ENCODE measurements around the gene UBXN4. TPM values are rescaled to one million over a fixed set of nuclear protein-coding genes. Genes with fewer than 3 reads are reported as not detected.

Gene UBXN4
- total RNA-seq, 4 donors from 2014 or later = 54.2 to 101 (median 61.3) TPM

GRCh38 chr2:135773917-135774316, 32.3 kb downstream of the UBXN4 start:
- peaks cover 0 to 93% (median 46%) of the 10 kb centered on the region in 4 donors for H3K36me3 ChIP-seq
- intact Hi-C loops (cut with DNase I; ENCODE audit: low total_unique reads) = no loop called here
- H3K27me3 ChIP-seq = no peaks in the 10 kb centered on the region
- TF ChIP-seq EP300 (IDR thresholded peaks at IDR 0.05; ENCODE audit: low read depth) = no peak
- TF ChIP-seq CTCF (IDR thresholded peaks at IDR 0.05) = no peak
- TF ChIP-seq POLR2A (IDR thresholded peaks at IDR 0.05) = no peak
- TF ChIP-seq POLR2AphosphoS5 (IDR thresholded peaks at IDR 0.05) = no peak
- H3K4me3 ChIP-seq = no peak overlapping the region
- in situ Hi-C loops (cut with MboI; ENCODE audit: low pct_ligation_motif_present in 1 of 4, low pct_unique_long_range_greater_than_20kb in 1 of 4, low sequenced_read_pairs in 3 of 4) = no loop called here
- H3K4me1 ChIP-seq = no peaks in the 10 kb centered on the region
- no peak for DNase-seq
- H3K9me3 ChIP-seq = no peaks in the 10 kb centered on the region
- no peak overlapping the region for H3K27ac ChIP-seq

- H3K27ac ChIP-seq = no peak overlapping the region
- peaks cover 0 to 89% (median 45%) of the 10 kb centered on the region in 4 donors for H3K36me3 ChIP-seq
- no peaks in the 10 kb centered on the region for H3K9me3 ChIP-seq
- H3K4me1 ChIP-seq = no peaks in the 10 kb centered on the region
- 0 to 48% methylated on average over 1 to 2 of the region's 2 CpGs for WGBS, 2 donors (ENCODE audit: low coverage in 1 of 2)
- in situ Hi-C loops (cut with MboI; ENCODE audit: low pct_ligation_motif_present in 1 of 4, low pct_unique_long_range_greater_than_20kb in 1 of 4, low sequenced_read_pairs in 3 of 4) (no loop called here), intact Hi-C loops (cut with DNase I; ENCODE audit: low total_unique reads) (no loop called here)
- DNase-seq = no peak
- H3K4me3 ChIP-seq = no peak overlapping the region
- no peaks in the 10 kb centered on the region for H3K27me3 ChIP-seq
- no peak for TF ChIP-seq POLR2AphosphoS5 (IDR thresholded peaks at IDR 0.05)
- TF ChIP-seq CTCF (IDR thresholded peaks at IDR 0.05) = no peak
- no peak for TF ChIP-seq EP300 (IDR thresholded peaks at IDR 0.05; ENCODE audit: low read depth)
- no peak for TF ChIP-seq POLR2A (IDR thresholded peaks at IDR 0.05)
Measured at GRCh38 chr2:135775420-135775819, 33.8 kb downstream of the UBXN4 start.

- TF ChIP-seq EP300 (IDR thresholded peaks at IDR 0.05; ENCODE audit: low read depth) (no peak), POLR2AphosphoS5 (IDR thresholded peaks at IDR 0.05) (no peak), POLR2A (IDR thresholded peaks at IDR 0.05) (no peak), CTCF (IDR thresholded peaks at IDR 0.05) (no peak)
- in situ Hi-C loops (cut with MboI; ENCODE audit: low pct_ligation_motif_present in 1 of 4, low pct_unique_long_range_greater_than_20kb in 1 of 4, low sequenced_read_pairs in 3 of 4) = no loop called here
- Histone ChIP-seq H3K36me3 (peaks cover 0 to 88% (median 45%) of the 10 kb centered on the region in 4 donors), H3K4me3 (no peak overlapping the region), H3K27me3 (no peaks in the 10 kb centered on the region), H3K4me1 (no peaks in the 10 kb centered on the region), H3K9me3 (no peaks in the 10 kb centered on the region), H3K27ac (no peak overlapping the region)
- 94 to 96% methylated on average over 2 to 7 of the region's 7 CpGs for WGBS, 2 donors (ENCODE audit: low coverage in 1 of 2)
- intact Hi-C loops (cut with DNase I; ENCODE audit: low total_unique reads) = no loop called here
- DNase-seq = no peak
Measured at GRCh38 chr2:135776367-135776766, 34.7 kb downstream of the UBXN4 start.

- in situ Hi-C loops (cut with MboI; ENCODE audit: low pct_ligation_motif_present in 1 of 4, low pct_unique_long_range_greater_than_20kb in 1 of 4, low sequenced_read_pairs in 3 of 4) = no loop called here
- H3K9me3 ChIP-seq = no peaks in the 10 kb centered on the region
- TF ChIP-seq CTCF (IDR thresholded peaks at IDR 0.05) (no peak), POLR2A (IDR thresholded peaks at IDR 0.05) (no peak), EP300 (IDR thresholded peaks at IDR 0.05; ENCODE audit: low read depth) (no peak), POLR2AphosphoS5 (IDR thresholded peaks at IDR 0.05) (no peak)
- no peak for DNase-seq
- no peak overlapping the region for H3K4me3 ChIP-seq
- H3K4me1 ChIP-seq = no peaks in the 10 kb centered on the region
- peaks cover 0 to 80% (median 35%) of the 10 kb centered on the region in 4 donors for H3K36me3 ChIP-seq
- H3K27ac ChIP-seq = no peak overlapping the region
- H3K27me3 ChIP-seq = no peaks in the 10 kb centered on the region
- intact Hi-C loops (cut with DNase I; ENCODE audit: low total_unique reads) = no loop called here
- WGBS, 2 donors (ENCODE audit: low coverage in 1 of 2) = 86 to 95% methylated on average over 2 of the region's 2 CpGs
Measured at GRCh38 chr2:135782231-135782630, 40.6 kb downstream of the UBXN4 start.
